Measurements from ENCODE around the gene LMX1B.
"Not testable (repeated sequence)": the region's sequence is repeated elsewhere in the genome, so short reads cannot be mapped to it uniquely, and the experiment has no call there.

Gene LMX1B

DNA sequence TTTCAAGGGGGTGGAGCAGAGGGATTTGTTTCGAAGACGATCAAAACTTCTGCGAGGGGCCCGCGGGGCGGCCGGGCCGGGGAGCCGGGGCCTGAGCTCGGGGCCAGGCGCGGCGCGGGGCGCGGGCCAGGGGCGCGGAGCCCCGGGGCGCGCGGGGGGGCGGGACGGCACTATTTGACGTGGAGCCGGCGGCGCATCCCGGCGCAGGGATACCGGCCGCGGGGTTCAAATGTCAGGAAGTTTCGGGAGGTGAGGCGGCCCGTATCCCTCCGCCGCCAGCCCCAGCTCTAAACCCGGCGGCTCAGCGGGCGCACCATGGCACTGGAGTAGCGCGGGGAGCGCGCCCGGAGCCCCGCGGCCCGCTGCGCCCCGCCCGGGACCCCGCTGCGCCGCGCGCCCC is at the start of gene LMX1B:
TSS of gene LMX1B (plus strand) at position 278 of the 400 bp plus-strand sequence. CDS start 522 bp downstream, outside the sequence.
- DNase-seq = no peak

- DNase-seq = no peak
Observed at GRCh38 chr9:126564128-126564527, 49.6 kb upstream of the LMX1B start.

- DNase-seq = no peak
Observed at GRCh38 chr9:126564716-126565115, 49.0 kb upstream of the LMX1B start.

GRCh38 chr9:126565336-126566128 is 48.2 kb upstream of the LMX1B start:
- DNase-seq = no peak

DNA sequence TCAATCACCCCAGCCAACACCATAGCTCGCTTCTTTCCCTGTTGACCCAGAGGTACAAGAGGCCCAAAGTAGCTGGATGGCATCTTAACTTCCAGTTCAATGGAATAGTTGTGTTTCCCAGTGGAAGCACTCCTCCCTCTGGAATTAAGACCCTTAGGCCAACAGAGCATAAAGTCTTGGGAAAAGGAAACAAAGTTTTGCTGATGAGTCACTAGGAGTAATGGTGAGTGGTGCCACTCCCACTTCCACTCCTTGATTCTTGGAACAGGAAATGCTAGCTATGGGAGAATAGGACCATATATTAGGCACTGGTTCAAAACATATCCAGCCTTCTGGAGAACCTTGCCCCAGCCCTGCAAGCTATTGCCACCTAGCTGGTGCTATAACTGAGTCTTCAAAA is 44.7 kb upstream of the LMX1B start:
- DNase-seq = no peak

DNA sequence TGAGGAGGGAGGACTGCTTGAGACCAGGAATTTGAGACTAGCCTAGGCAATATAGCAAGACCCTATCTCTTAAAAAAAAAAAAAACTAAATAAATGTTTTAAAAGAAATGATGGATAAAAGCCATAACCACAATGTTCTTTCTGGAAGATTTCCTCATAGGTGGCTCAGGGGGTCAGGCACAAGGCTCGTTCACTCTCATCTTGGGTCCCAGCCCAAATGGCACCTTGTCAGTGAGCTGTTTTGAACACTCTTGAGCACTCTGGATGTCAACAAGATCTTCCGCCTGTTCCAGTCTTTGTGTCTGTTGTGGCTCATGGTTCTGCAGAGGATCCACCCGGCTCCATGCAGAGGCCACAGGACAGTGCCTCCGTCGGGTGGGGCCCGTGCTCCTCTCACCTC is 35.7 kb upstream of the LMX1B start:
- DNase-seq = no peak

GRCh38 chr9:126580319-126580718 is 33.4 kb upstream of the LMX1B start:
- not testable (repeated sequence) for DNase-seq

DNA sequence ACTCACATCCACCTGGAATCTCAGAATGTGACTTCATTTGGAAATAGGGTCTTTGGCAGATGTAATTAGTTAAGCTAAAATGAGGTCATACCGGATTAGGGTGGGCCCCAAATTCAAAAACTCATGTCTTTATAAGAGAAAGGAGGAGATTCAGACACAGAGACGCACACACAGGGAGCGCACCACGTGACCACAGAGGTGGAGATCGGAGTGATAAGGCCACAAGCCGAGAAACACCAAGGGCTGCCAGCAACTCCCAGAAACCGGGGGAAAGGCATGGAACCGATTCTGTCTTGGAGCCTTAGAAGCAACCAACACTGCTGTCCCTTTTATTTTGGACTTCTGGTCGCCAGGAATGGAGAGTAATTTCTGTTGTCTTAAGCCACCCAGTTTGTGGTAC is 31.8 kb upstream of the LMX1B start:
- no peak for DNase-seq

- DNase-seq = no peak
Observed at GRCh38 chr9:126582427-126582826, 31.3 kb upstream of the LMX1B start.

DNA sequence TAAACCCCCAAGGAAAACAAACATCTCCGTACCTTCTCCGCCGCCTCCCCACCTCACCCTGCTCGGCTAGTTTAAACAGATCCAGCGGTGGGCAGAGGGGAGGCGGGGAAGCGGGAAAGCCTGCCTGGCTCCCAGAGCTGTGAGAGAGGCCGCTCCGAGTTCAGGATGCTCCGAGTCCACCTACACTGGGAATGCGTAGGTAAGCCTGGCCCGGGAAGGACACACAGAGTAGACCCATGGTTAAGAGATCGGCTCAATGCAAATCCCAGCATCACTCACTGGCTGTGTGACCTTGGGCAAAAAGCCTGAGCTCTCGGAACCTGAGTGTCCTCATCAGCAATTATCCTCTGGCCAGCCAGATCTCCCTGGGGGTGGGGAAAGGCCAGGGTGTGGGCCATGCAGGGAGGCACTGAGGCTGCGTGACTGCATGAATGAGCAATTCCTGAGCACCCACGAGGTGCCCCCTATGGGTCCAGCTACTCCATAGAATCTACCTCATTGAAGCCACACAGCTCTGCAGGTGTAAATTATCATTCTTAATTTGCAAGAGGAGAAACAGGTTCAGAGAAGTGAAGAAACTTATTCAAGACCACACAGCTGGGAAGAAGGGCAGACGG is 30.5 kb upstream of the LMX1B start:
- DNase-seq = no peak

DNA sequence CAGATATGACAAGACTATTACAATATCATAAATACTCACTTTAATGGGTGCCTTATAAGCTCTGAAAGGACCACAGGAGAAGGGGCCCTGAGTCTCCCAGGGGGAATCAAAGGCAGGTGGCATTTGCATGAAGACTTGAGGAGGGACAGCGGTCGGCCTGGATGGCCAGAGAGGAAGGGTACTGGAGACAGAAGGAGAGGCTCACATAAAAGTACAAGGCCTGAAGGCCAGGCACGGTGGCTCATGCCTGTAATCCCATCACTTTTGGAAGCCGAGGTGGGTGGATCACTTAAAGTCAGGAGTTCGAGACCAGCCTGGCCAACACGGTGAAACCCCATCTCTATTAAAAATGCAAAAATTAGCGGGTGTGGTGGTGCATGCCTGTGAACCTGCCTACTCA is 29.1 kb upstream of the LMX1B start:
- no peak for DNase-seq

- no peak for DNase-seq
Observed at GRCh38 chr9:126586236-126586635, 27.5 kb upstream of the LMX1B start.

GRCh38 chr9:126587187-126588185 is 26.2 kb upstream of the LMX1B start:
- no peak for DNase-seq

DNA sequence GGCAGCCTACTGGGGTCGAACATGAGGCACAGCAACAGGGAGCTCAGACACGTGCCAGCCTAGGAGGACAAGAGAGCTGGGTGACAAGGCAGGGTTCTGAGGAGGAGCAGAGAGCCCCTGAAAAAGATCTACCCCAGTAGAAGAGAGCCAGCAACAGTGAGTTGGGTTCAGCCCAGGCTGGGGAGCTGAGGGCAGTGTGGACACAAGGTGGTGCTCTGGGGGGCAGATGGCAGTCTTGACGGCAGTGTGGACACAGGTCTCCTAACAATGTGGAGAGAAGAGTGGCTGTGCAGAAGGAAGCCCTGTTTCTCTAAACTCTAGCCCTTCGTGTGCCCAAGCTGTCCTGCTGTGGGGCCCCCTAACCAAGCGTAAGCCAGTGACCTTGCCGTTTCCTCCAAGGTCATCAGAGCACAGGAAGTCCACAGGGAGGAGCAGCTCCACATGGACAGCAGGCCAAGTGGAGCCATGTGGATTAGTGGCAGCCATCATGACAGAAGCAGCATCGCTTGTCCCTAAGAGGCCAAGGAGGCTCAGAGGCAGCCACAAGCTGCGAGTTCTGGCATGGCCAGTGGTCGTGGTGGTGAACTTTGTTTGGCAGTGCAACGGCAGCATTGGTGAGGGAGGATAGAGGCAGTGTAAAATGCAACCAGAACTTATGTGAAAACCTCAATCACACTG is 25.1 kb upstream of the LMX1B start:
- DNase-seq = no peak

DNA sequence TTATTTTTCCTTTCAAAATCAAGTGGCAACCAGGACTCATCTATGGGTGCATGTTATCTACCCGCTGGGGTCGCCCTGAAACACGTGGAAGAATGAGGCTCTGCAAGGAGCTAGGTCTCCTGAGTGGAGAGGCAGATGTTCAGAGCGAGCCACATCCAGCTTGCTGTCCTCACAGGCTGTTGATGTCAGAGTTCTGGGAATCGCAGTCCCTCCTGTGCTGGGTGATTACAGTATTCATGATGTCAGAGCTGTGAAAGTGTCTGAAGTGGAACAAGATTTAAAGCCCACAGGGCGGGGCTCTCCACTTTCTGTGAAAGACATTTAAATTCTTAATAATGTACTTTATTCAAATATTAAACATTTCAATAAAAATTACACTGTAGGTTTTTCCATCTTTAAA is 24.4 kb upstream of the LMX1B start:
- no peak for DNase-seq

DNA sequence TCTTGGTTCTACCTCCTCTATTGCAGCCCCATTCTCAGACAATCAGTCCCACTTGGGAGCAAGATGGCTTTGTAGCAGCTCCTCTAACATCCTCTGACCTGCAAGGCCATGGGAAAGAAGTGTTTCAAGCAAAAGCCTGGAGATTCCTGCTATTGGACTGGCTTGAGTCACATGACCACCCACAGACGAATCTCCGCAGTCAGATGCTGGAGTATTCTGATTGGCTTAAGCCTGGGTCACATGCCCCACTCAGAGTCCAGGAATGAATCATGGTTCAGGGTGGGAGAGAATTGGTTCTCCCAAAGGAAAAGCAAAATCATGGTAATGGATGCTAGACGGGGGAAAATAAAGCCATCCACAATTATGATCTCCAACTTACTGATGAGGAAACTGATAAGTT is 22.6 kb upstream of the LMX1B start:
- no peak for DNase-seq

DNA sequence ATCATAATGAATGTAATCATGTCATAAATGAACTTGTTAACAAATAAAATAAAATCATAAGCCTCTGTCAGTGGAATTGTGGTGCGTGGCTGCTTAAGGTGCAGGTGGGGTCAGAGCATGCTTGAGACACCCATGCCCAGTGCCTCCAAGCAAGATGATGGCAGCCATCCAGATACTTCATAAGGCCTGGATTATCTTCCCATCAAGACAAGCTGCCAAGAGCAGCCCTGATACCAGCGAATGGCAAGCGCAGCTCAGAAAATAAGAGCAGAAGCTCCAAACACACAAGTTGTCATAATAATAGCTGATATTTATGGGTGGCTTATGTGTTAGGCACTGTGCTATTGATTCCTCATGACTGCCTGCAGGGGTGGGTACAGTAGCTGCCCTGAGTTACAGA is 21.8 kb upstream of the LMX1B start:
- DNase-seq = no peak

GRCh38 chr9:126592461-126592860 is 21.3 kb upstream of the LMX1B start:
- no peak for DNase-seq

- DNase-seq = no peak
Observed at GRCh38 chr9:126595982-126596381, 17.7 kb upstream of the LMX1B start.

- no peak for DNase-seq
Observed at GRCh38 chr9:126599047-126599650, 14.6 kb upstream of the LMX1B start.

- no peak for DNase-seq
Observed at GRCh38 chr9:126604059-126605055, 9.4 kb upstream of the LMX1B start.

All from NCI-H1092 treated with DMSO at 0.1 percent for 48 hours (cell line).